HEK293 (cell line): ENCODE measurements around the gene FSIP1.

ENCODE experiments used
- CTCF ChIA-PET: fragments of 350-600 bp; formaldehyde crosslinking; extraction: SDS; loops from one replicate; lab custom pipeline; 2021; ENCODE audit warnings: antibody characterized with exemption; lab: Yijun Ruan, JAX
- POLR2A ChIA-PET: fragments of 300-600 bp; formaldehyde crosslinking; extraction: SDS; loops from one replicate; lab custom pipeline; 2020; ENCODE audit warnings: antibody characterized with exemption, inconsistent platforms; lab: Yijun Ruan, JAX
- H3K27ac ChIP-seq: fragments of 200-500 bp; sonication (Bioruptor generic); 2 replicates; pipeline ENCODE4 v1.5.1; 2014; ENCODE audit warnings: low read depth, low read length, control low read depth, inconsistent platforms; ENCODE audit errors: extremely low read depth
- H3K36me3 ChIP-seq, 2 experiments: fragments of 200-500 bp in 1 of 2; sonication (Bioruptor generic) in 1 of 2; 1 replicate in 1 of 2; 2 replicates in 1 of 2; pipeline ENCODE4 v1.5.1; 2014 to 2017; ENCODE audit warnings: inconsistent platforms in 2 of 2, low read length in 2 of 2; ENCODE audit not compliant: control insufficient read depth in 2 of 2, insufficient read depth in 1 of 2
- H3K4me1 ChIP-seq: fragments of 200-500 bp; sonication (Bioruptor generic); 2 replicates; pipeline ENCODE4 v1.5.1; 2014; ENCODE audit warnings: mild to moderate bottlenecking, low read length, inconsistent platforms; ENCODE audit not compliant: control insufficient read depth, insufficient read depth
- H3K4me3 ChIP-seq: 2 replicates; pipeline ENCODE4 v1.5.1; 2011; ENCODE audit warnings: low read depth, mild to moderate bottlenecking, control low read depth, low read length, moderate library complexity
- H3K9me3 ChIP-seq: fragments of 200-500 bp; sonication (Bioruptor generic); 2 replicates; pipeline ENCODE4 v1.5.1; 2014; ENCODE audit warnings: low read depth, low read length, inconsistent platforms; ENCODE audit not compliant: control insufficient read depth, insufficient read depth
- BCL6B ChIP-seq: fragments of 450-650 bp; formaldehyde crosslinking; IDR thresholded peaks from 2 replicates; pipeline ENCODE4 v1.5.1; 2017; ENCODE audit warnings: missing biosample characterization, missing genetic modification characterization
- INSM2 ChIP-seq: fragments of 450-650 bp; formaldehyde crosslinking; IDR thresholded peaks from 2 replicates; pipeline ENCODE4 v1.5.1; 2016; ENCODE audit warnings: missing biosample characterization, missing genetic modification characterization
- KLF10 ChIP-seq: fragments of 450-650 bp; IDR thresholded peaks from 2 replicates; pipeline ENCODE4 v1.5.1; 2018; ENCODE audit warnings: missing biosample characterization, mild to moderate bottlenecking, missing genetic modification characterization
- MZF1 ChIP-seq: fragments of 450-650 bp; formaldehyde crosslinking; IDR thresholded peaks from 2 replicates; pipeline ENCODE4 v1.5.1; 2017; ENCODE audit warnings: missing biosample characterization, missing genetic modification characterization, borderline replicate concordance
- PRDM6 ChIP-seq: fragments of 450-650 bp; formaldehyde crosslinking; IDR thresholded peaks from 2 replicates; pipeline ENCODE4 v1.5.1; 2017; ENCODE audit warnings: missing biosample characterization, missing genetic modification characterization
- RBAK ChIP-seq: fragments of 450-650 bp; formaldehyde crosslinking; IDR thresholded peaks from 2 replicates; pipeline ENCODE4 v1.5.1; 2016; ENCODE audit warnings: missing biosample characterization, missing genetic modification characterization
- TCF7L2 ChIP-seq: IDR thresholded peaks from 2 replicates; pipeline ENCODE4 v1.6.1; 2011; ENCODE audit warnings: low read depth, mild to moderate bottlenecking, inconsistent platforms, low read length, moderate library complexity, borderline replicate concordance
- YY2 ChIP-seq: fragments of 450-650 bp; formaldehyde crosslinking; IDR thresholded peaks from 2 replicates; pipeline ENCODE4 v1.5.1; 2016; ENCODE audit warnings: missing biosample characterization, missing genetic modification characterization
- ZBTB48 ChIP-seq: fragments of 450-650 bp; formaldehyde crosslinking; IDR thresholded peaks from 2 replicates; pipeline ENCODE4 v1.5.1; 2016; ENCODE audit warnings: missing biosample characterization, missing genetic modification characterization
- ZBTB49 ChIP-seq: fragments of 450-650 bp; formaldehyde crosslinking; IDR thresholded peaks from 2 replicates; pipeline ENCODE4 v1.5.1; 2016; ENCODE audit warnings: missing biosample characterization, missing genetic modification characterization, low read depth
- ZBTB6 ChIP-seq: fragments of 450-650 bp; formaldehyde crosslinking; IDR thresholded peaks from 2 replicates; pipeline ENCODE4 v1.5.1; 2017; ENCODE audit warnings: missing biosample characterization, missing genetic modification characterization
- ZNF155 ChIP-seq: fragments of 450-650 bp; formaldehyde crosslinking; IDR thresholded peaks from 2 replicates; pipeline ENCODE4 v1.5.1; 2016; ENCODE audit warnings: missing biosample characterization, missing genetic modification characterization
- ZNF157 ChIP-seq: fragments of 450-650 bp; formaldehyde crosslinking; IDR thresholded peaks from 2 replicates; pipeline ENCODE4 v1.5.1; 2016; ENCODE audit warnings: missing biosample characterization, missing genetic modification characterization
- ZNF211 ChIP-seq: fragments of 450-650 bp; formaldehyde crosslinking; IDR thresholded peaks from 2 replicates; pipeline ENCODE4 v1.5.1; 2016; ENCODE audit warnings: low read depth, missing biosample characterization, missing genetic modification characterization
- ZNF354C ChIP-seq: fragments of 450-650 bp; formaldehyde crosslinking; IDR thresholded peaks from 2 replicates; pipeline ENCODE4 v1.5.1; 2016; ENCODE audit warnings: missing biosample characterization, missing genetic modification characterization, low read depth, borderline replicate concordance
- ZNF37A ChIP-seq: fragments of 450-650 bp; IDR thresholded peaks from 2 replicates; pipeline ENCODE4 v1.5.1; 2018; ENCODE audit warnings: missing biosample characterization, missing genetic modification characterization
- ZNF391 ChIP-seq: fragments of 450-650 bp; formaldehyde crosslinking; IDR thresholded peaks from 2 replicates; pipeline ENCODE4 v1.5.1; 2016; ENCODE audit warnings: low read depth, missing biosample characterization, missing genetic modification characterization, borderline replicate concordance
- ZNF518A ChIP-seq: fragments of 450-650 bp; formaldehyde crosslinking; conservative IDR thresholded peaks from 2 replicates; pipeline ENCODE4 v1.5.1; 2016; ENCODE audit warnings: low read depth, missing biosample characterization, missing genetic modification characterization
- ZNF664 ChIP-seq: fragments of 450-650 bp; formaldehyde crosslinking; IDR thresholded peaks from 2 replicates; pipeline ENCODE4 v1.5.1; 2016; ENCODE audit warnings: missing biosample characterization, missing genetic modification characterization
- ZXDB ChIP-seq: fragments of 450-650 bp; formaldehyde crosslinking; IDR thresholded peaks from 2 replicates; pipeline ENCODE4 v1.5.1; 2016; ENCODE audit warnings: missing biosample characterization, missing genetic modification characterization

Gene FSIP1

GRCh38 chr15:39695793-39696192 lies 86.8 kb downstream of the FSIP1 start:
- CTCF ChIA-PET = no interaction called here
- H3K4me1 ChIP-seq = peaks cover 5% of the 10 kb centered on the region; the same call in 1 of the 2 replicates

GRCh38 chr15:39692356-39693327 lies 90.0 kb downstream of the FSIP1 start:
- ChIA-PET POLR2A (no interaction called here), CTCF (interaction anchor here (0.8 to 2.6 kb wide), 4 partner anchors 62 to 65 kb away, joined by 3 to 9 read pairs (median 4); no protein-coding TSS in a partner anchor)
- H3K36me3 ChIP-seq = no peaks in the 10 kb centered on the region
- no peak overlapping the region for H3K4me3 ChIP-seq
- peaks cover 5% of the 10 kb centered on the region; the same call in 1 of the 2 replicates for H3K4me1 ChIP-seq
- H3K27ac ChIP-seq = no peak overlapping the region
- H3K9me3 ChIP-seq = no peaks in the 10 kb centered on the region
- no peak for TF ChIP-seq MZF1 (tag by site-specific recombination)
- no peak for TF ChIP-seq ZNF354C (tag by site-specific recombination)
- no peak for TF ChIP-seq ZXDB
- no peak for TF ChIP-seq ZNF157
- TF ChIP-seq ZNF518A (tag by site-specific recombination) = no peak
- TF ChIP-seq ZNF211 (tag by site-specific recombination) = no peak
- no peak for TF ChIP-seq ZBTB6 (tag by site-specific recombination)
- TF ChIP-seq ZNF155 (tag by site-specific recombination) = no peak
- TF ChIP-seq BCL6B (tag by site-specific recombination) = no peak
- no peak for TF ChIP-seq ZBTB48 (tag by site-specific recombination)
- no peak for TF ChIP-seq RBAK
- TF ChIP-seq ZNF391 (tag by site-specific recombination) = no peak
- no peak for TF ChIP-seq ZNF664 (tag by site-specific recombination)
- TF ChIP-seq KLF10 (tag by site-specific recombination) = no peak
- TF ChIP-seq PRDM6 (tag by site-specific recombination) = peak; percentile 93
- no peak for TF ChIP-seq ZBTB49 (tag by site-specific recombination)
- no peak for TF ChIP-seq YY2 (tag by site-specific recombination)
- TF ChIP-seq INSM2 (tag by site-specific recombination) = no peak

More at GRCh38 chr15:39695793-39696192, 86.8 kb downstream of the FSIP1 start:
- Histone ChIP-seq H3K27ac (no peak overlapping the region), H3K36me3 (no peaks in the 10 kb centered on the region), H3K4me3 (no peak overlapping the region), H3K9me3 (no peaks in the 10 kb centered on the region)
- POLR2A ChIA-PET = no interaction called here
- peak; percentile 67 for TF ChIP-seq TCF7L2
- no peak for TF ChIP-seq ZNF37A
